Sigmoid colon (tissue), 7 donors: ENCODE measurements around the gene PAPPA. TPM values are rescaled to one million over a fixed set of nuclear protein-coding genes. Genes with fewer than 3 reads are reported as not detected.
A peak's percentile ranks its signal among the peaks of the same experiment; 100 is the strongest.

Experiments
- DNase-seq: peaks from one replicate; pipeline ENCODE4 v3.0.0-alpha.2; 2019
- H3K27ac ChIP-seq, 4 donors: fragments of 200-600 bp; sonication (generic); one replicate each; pipeline ENCODE4 v1.5.1; 2016 to 2019; ENCODE audit warnings: mild to moderate bottlenecking in 1 of 4
- H3K27me3 ChIP-seq, 3 donors: fragments of 200-600 bp; sonication (generic); one replicate each; pipeline ENCODE4 v1.5.1; 2019; ENCODE audit warnings: mild to moderate bottlenecking in 1 of 3
- H3K36me3 ChIP-seq, 4 donors: fragments of 200-600 bp; sonication (generic); one replicate each; pipeline ENCODE4 v1.5.1; 2016 to 2019
- H3K4me1 ChIP-seq, 4 donors: fragments of 200-600 bp; sonication (generic); one replicate each; pipeline ENCODE4 v1.5.1; 2017 to 2019
- H3K4me3 ChIP-seq, 4 donors: fragments of 200-600 bp; sonication (generic); one replicate each; pipeline ENCODE4 v1.5.1; 2017 to 2019; ENCODE audit warnings: mild to moderate bottlenecking in 2 of 4, moderate library complexity in 1 of 4
- H3K9me3 ChIP-seq, 4 donors: fragments of 200-600 bp in 3 of 4; sonication (generic) in 3 of 4; one replicate each; pipeline versions ENCODE4 v1.5.1 to v1.6.1; 2013 to 2019
- EP300 ChIP-seq, 4 donors: sonication (generic); formaldehyde crosslinking; IDR thresholded peaks; one replicate each; pipeline ENCODE4 v1.6.1; 2017; ENCODE audit warnings: antibody characterized with exemption in 4 of 4
- POLR2A ChIP-seq, 2 donors: fragments of 450-650 bp; IDR thresholded peaks; one replicate each; pipeline ENCODE4 v1.6.1; 2016; ENCODE audit warnings: antibody characterized with exemption in 2 of 2, mild to moderate bottlenecking in 2 of 2, moderate library complexity in 2 of 2
- POLR2AphosphoS5 ChIP-seq, 4 donors: sonication (generic); formaldehyde crosslinking; IDR thresholded peaks; one replicate each; pipeline ENCODE4 v1.6.1; 2017; ENCODE audit warnings: antibody characterized with exemption in 4 of 4
- WGBS, 2 donors: extraction: QIAGEN DNeasy Blood & Tissue Kit; methylation state at CpG; one replicate each; pipeline ENCODE4 v1.1.7; 2013; 5-methylcytosine and 5-hydroxymethylcytosine counted together
- intact Hi-C: fragments of 100-400 bp; cut with DNase I; formaldehyde crosslinking; loops from one replicate; pipeline ENCODE4 v1.15.1; 2023
- polyA plus RNA-seq, 3 donors: library from polyadenylated mRNA; stranded (reverse); fragments of 200-250 nt; gene quantifications; one replicate each; pipeline ENCODE4 v1.2.3, GENCODE V29; 2013
- total RNA-seq, 4 donors: library from RNA; depleted of rRNA; stranded (reverse); fragments of >200 nt; gene quantifications; one replicate each; pipeline ENCODE4 v1.1.0, GENCODE V29; 2016
- TF ChIP-seq, protein P1 (sequence below), 4 experiments: fragments of 450-650 bp in 3 of 4; fragments of 200-600 bp in 1 of 4; IDR thresholded peaks; one replicate each; pipeline ENCODE4 v1.5.1; 2016 to 2019; ENCODE audit warnings: antibody characterized with exemption in 4 of 4, mild to moderate bottlenecking in 3 of 4, moderate library complexity in 2 of 4
- donor health status: healthy with polysubstance abuse.
- donor health status: Bipolar disorder and iron deficiency.
- donor health status: healthy.

PAPPA gene, protein sequence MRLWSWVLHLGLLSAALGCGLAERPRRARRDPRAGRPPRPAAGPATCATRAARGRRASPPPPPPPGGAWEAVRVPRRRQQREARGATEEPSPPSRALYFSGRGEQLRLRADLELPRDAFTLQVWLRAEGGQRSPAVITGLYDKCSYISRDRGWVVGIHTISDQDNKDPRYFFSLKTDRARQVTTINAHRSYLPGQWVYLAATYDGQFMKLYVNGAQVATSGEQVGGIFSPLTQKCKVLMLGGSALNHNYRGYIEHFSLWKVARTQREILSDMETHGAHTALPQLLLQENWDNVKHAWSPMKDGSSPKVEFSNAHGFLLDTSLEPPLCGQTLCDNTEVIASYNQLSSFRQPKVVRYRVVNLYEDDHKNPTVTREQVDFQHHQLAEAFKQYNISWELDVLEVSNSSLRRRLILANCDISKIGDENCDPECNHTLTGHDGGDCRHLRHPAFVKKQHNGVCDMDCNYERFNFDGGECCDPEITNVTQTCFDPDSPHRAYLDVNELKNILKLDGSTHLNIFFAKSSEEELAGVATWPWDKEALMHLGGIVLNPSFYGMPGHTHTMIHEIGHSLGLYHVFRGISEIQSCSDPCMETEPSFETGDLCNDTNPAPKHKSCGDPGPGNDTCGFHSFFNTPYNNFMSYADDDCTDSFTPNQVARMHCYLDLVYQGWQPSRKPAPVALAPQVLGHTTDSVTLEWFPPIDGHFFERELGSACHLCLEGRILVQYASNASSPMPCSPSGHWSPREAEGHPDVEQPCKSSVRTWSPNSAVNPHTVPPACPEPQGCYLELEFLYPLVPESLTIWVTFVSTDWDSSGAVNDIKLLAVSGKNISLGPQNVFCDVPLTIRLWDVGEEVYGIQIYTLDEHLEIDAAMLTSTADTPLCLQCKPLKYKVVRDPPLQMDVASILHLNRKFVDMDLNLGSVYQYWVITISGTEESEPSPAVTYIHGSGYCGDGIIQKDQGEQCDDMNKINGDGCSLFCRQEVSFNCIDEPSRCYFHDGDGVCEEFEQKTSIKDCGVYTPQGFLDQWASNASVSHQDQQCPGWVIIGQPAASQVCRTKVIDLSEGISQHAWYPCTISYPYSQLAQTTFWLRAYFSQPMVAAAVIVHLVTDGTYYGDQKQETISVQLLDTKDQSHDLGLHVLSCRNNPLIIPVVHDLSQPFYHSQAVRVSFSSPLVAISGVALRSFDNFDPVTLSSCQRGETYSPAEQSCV (N-terminal part only)
- total RNA-seq (1 to 10 TPM; 3.6 to 6.6 (median 4.6) TPM), polyA plus RNA-seq (under 1 TPM; under 0.01 to 0.63 (median 0.23) TPM)

- Histone ChIP-seq H3K36me3 (no peaks in the 10 kb centered on the region), H3K4me3 (peak within 1 kb of the TSS; percentile 42 to 58 (median 54)), H3K27ac (peak within 1 kb of the TSS; percentile 70 to 75 (median 74)), H3K4me1 (peaks cover 0 to 34% (median 19%) of the 10 kb centered on the region in 4 donors), H3K9me3 (no peaks in the 10 kb centered on the region), H3K27me3 (peaks cover 9 to 67% (median 12%) of the 10 kb centered on the region in 3 donors)
- DNase-seq, result no peak
- intact Hi-C loops, result loop anchor here (2.0 to 10.0 kb wide), 5 partner anchors 418 to 561 kb away; no protein-coding TSS in a partner anchor
- TF ChIP-seq POLR2AphosphoS5 (IDR thresholded peaks at IDR 0.05) (no peak), EP300 (IDR thresholded peaks at IDR 0.05) (no peak), POLR2A (IDR thresholded peaks at IDR 0.05) (no peak)
- TF ChIP-seq, protein P1, sequence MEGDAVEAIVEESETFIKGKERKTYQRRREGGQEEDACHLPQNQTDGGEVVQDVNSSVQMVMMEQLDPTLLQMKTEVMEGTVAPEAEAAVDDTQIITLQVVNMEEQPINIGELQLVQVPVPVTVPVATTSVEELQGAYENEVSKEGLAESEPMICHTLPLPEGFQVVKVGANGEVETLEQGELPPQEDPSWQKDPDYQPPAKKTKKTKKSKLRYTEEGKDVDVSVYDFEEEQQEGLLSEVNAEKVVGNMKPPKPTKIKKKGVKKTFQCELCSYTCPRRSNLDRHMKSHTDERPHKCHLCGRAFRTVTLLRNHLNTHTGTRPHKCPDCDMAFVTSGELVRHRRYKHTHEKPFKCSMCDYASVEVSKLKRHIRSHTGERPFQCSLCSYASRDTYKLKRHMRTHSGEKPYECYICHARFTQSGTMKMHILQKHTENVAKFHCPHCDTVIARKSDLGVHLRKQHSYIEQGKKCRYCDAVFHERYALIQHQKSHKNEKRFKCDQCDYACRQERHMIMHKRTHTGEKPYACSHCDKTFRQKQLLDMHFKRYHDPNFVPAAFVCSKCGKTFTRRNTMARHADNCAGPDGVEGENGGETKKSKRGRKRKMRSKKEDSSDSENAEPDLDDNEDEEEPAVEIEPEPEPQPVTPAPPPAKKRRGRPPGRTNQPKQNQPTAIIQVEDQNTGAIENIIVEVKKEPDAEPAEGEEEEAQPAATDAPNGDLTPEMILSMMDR (IDR thresholded peaks at IDR 0.05), result no peak
- 2% methylated on average over 41 of the region's 41 CpGs for WGBS, 2 donors
Observed at GRCh38 chr9:116153765-116154333, at the start of gene PAPPA. Gene PAPPA, plus strand, starts transcription at chr9:116153791. Its CDS starts 382 bp downstream, at chr9:116154173.

DNA sequence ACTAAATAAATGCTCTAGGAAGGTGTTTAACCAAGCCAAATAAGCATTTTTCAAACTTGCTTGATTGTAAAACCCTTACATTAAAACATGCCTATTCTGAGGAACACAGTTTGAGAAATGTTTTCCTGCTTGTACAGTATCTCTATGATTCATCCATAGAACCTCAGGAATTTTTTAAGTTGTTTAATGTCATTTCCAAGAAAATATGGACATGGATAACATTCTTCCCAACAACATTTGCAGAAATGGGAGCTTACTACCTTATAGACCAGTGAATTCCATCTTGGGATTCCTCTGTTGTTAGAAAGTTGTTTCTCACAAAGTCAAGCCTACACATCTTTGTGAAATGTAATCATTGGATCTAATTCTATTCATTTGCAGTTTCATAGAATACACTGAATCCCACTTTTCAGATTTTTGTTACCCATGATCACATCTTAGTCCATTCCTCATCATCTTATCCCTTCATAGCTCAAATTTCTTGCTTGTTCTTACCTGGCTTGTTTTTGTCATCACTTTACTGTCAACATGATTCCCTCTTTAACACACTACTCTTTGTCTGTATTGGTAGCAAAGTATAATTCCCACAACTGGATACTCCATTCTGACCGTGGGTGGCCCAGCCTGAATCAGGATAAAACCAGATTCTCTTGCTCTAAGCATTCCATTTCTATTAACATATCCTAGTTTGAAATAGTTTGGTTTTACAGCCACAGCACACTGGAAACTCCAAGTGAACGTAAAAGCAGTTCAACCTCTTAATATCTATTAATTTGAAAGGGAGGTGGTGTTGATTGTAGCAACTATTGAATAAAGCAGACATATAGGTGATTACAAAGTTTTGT, 49.4 kb upstream of the PAPPA start:
- H3K4me1 ChIP-seq, result no peaks in the 10 kb centered on the region
- H3K36me3 ChIP-seq, result no peaks in the 10 kb centered on the region
- H3K4me3 ChIP-seq, result no peak overlapping the region
- intact Hi-C loops, result no loop called here
- no peak overlapping the region for H3K27ac ChIP-seq
- 39 to 65% methylated on average over 2 of the region's 2 CpGs for WGBS, 2 donors
- peaks cover 0 to 4% (median under 1%) of the 10 kb centered on the region in 4 donors for H3K9me3 ChIP-seq
- no peaks in the 10 kb centered on the region for H3K27me3 ChIP-seq
- DNase-seq, result no peak
- no peak for TF ChIP-seq EP300 (IDR thresholded peaks at IDR 0.05)
- no peak for TF ChIP-seq POLR2AphosphoS5 (IDR thresholded peaks at IDR 0.05)
- no peak for TF ChIP-seq POLR2A (IDR thresholded peaks at IDR 0.05)
- TF ChIP-seq, protein P1 (IDR thresholded peaks at IDR 0.05), result no peak

DNA sequence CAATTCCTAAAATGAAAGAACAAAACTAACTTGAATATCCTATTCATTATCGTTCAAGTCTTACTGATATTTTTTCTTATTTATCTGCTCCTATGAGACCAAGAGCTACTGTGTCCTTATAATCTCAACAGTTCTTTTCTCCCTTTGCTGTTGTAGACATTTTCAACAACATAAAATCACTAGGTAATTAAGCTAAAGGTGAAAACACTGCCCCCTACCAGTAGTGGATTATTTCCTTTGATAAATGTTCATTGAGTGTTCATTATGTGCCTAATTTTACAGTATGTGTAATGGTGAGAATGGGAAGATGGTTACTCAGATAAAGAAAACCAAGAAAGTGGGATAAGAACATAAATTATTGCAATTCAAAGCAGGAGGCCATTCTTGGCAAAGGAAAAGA, 41.4 kb upstream of the PAPPA start:
- no peaks in the 10 kb centered on the region for H3K27me3 ChIP-seq
- TF ChIP-seq POLR2A (IDR thresholded peaks at IDR 0.05), result no peak
- no peak for TF ChIP-seq POLR2AphosphoS5 (IDR thresholded peaks at IDR 0.05)
- TF ChIP-seq, protein P1 (IDR thresholded peaks at IDR 0.05), result no peak
- no peak for TF ChIP-seq EP300 (IDR thresholded peaks at IDR 0.05)
- no peak overlapping the region for H3K27ac ChIP-seq
- H3K4me1 ChIP-seq, result no peaks in the 10 kb centered on the region
- peaks cover 0 to 4% (median 1%) of the 10 kb centered on the region in 4 donors for H3K9me3 ChIP-seq
- no peaks in the 10 kb centered on the region for H3K36me3 ChIP-seq
- 87 to 94% methylated on average over 1 of the region's 1 CpG for WGBS, 2 donors
- H3K4me3 ChIP-seq, result no peak overlapping the region
- intact Hi-C loops, result no loop called here
- no peak for DNase-seq
